HG02938 (cell line): ENCODE results near the gene SAE1.

Experiments
- ATAC-seq: cut with Tn5 transposase; IDR thresholded peaks from one replicate; pipeline ENCODE4 v1.9.1; 2021; ENCODE audit warnings: mild to moderate bottlenecking, moderate library complexity; ENCODE audit not compliant: unreplicated experiment

Gene SAE1

DNA sequence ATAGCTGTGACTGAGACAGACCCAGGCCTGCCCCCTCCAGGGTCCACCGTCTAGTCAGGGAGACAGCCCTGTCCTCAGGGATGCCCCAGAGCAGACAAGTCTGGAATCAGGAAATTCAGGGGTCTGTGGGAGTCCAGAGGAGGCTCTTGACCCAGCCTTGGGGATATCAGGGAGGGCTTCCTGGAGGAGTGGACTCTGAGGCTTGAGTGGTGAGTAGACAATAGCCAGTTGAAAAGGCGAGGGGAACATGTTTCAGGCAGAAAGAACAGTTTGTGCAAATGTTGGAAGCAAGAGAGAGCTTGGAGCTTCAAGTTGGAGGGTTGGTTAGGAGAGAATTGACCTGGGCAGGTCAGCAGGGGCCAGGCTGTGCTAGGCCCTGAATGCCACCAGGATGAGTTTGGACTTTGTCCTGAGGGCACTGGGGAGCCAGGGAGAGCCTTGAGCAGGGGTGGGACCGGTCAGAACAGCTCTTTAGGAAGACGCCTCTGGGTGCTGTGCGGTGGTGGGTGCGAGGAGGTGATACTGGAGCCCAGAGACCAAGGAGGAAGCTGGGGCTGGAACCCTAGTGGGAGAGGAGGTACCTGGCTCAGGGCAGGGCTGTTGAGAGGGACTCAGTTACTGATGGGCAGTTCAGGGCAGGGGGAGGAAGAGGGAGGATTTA lies 128.4 kb downstream of the SAE1 start:
- no peak for ATAC-seq
